Left kidney (tissue), 2 donors: ENCODE results near the gene PRDM5. TPM values are rescaled to one million over a fixed set of nuclear protein-coding genes. Genes with fewer than 3 reads are reported as not detected.
A peak's percentile ranks its signal among the peaks of the same experiment; 100 is the strongest.

Experiments used
- DNase-seq: peaks from one replicate; pipeline ENCODE4 v3.0.0-alpha.2; 2013
- polyA plus RNA-seq: library from polyadenylated mRNA; unstranded; fragments of 120-200 nt; gene quantifications from one replicate; pipeline ENCODE4 v1.2.1, GENCODE V29; 2013; ENCODE audit not compliant: insufficient read length

Gene PRDM5
- polyA plus RNA-seq, 1 donor: 23.6 TPM

- no peak for DNase-seq
These were observed 101.5 kb downstream of the PRDM5 start for GRCh38 chr4:120821029-120821428.

DNA sequence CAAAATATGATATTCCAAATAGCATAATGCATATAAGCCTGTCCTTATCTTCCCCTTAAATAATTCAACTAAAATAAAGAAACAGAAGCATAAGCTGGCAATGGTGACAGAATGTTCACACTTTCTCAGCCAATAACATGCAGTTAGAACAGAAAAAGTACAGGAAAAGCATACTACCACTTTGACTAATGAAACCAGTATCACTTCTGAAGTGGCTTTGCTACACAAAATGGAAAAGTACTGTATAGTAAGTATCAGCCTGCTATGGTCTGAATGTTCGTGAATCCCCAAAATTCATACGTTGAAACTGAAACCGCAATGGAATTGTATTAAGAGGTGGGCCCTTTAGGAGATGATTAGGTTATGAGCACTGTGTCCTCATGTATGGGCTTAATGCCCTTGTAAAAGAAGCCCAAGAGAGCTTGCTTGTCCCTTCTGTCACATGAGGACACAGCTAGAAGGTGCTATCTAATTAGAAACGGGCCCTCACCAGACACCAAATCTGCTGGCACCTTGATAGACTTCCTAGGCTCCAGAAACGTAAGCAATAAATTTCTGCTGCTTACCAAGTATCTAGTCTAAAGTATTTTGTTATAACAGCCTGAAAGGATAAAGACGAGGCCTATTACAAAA lies 102.6 kb downstream of the PRDM5 start:
- no peak for DNase-seq

- no peak for DNase-seq
These were observed 106.1 kb downstream of the PRDM5 start for GRCh38 chr4:120816296-120816965.

DNA sequence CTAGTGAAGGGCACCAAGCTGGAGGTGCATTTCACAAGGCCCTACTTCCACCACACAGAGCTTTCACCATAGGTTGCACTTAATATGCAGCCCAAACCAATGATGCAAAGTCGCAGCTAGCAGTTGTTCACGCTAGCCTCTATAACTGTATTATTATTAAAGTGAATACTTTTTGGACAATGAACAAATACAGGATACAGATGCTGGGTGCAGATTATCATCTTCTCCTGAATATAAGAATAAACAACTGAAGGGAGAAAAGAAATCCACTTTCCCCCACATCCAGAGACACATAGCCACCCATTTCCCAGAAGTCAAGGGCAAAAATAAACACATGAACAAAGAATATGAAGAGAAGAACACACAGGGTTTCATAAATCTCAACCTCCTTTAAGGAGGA lies 107.2 kb downstream of the PRDM5 start:
- no peak for DNase-seq

DNA sequence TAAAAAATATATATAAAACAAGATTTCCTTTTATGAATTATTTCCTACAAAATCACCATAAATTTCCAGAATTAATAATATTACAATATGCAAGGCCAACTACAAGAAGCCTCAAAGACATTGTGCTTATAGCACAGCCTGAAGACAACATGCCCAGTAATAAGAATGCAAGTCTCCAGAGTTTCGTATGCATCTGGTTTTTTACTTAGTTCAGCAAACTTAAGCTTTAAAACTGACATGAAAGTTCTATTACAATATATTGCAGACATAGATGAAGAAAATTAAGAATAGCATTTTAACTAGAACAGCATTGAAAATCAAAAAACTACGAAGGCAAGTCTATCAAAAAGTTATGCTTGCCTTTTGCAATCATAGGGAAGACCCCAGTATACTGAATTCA lies 107.6 kb downstream of the PRDM5 start:
- DNase-seq: no peak

DNA sequence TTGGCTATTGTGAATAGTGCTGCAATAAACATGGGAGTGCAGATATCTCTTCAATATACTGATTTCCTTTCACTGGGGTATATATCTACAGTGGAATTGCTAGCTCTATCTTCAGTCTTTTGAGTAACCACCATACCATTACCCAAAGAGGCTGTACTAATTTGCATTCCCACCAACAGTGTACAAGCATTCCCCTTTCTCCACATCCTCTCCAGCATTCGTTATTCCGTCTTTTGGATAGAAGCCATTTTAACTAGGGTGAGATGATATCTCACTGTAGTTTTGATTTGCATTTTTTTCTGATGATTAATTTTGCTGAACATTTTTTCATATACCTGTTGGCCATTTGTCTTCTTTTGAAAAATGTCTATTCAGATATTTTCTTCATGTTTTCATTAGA lies 110.3 kb downstream of the PRDM5 start:
- no peak for DNase-seq

- no peak for DNase-seq
These were observed 113.0 kb downstream of the PRDM5 start for GRCh38 chr4:120809518-120809917.

- DNase-seq: no peak
These were observed 113.9 kb downstream of the PRDM5 start for GRCh38 chr4:120808475-120809141.

DNA sequence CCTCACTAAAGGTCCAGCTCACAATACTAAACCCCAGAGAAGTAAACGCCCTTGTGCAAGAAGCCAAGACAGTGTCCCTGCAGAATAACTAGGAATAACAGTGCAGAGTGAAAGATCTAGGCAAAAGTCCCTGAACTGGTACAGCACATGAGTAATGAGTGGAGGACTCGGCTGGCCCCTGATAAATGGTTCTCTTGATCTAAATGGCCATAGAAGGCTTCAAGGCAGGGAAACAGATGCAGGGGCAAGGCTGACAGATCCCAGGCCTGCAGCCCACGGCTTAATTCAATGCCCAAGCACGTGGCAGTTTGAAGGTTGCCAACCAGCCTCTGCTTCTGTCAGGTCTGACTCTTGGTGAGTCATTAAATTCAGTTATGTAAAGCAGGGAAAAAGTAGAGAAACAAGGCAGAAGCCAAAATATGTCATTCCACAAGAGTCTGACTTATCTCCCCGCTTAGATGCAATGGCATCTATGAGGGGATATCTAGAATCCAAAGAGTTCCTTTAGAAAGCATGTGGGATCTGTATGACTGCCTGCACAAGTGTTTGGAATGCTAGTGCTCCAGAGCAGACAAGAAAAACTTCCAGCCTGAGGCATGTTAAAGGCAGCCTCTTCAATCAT lies 121.3 kb downstream of the PRDM5 start:
- DNase-seq: no peak

GRCh38 chr4:120798570-120798969 lies 124.0 kb downstream of the PRDM5 start:
- DNase-seq: no peak

- DNase-seq: no peak
These were observed 126.3 kb downstream of the PRDM5 start for GRCh38 chr4:120796271-120796670.

DNA sequence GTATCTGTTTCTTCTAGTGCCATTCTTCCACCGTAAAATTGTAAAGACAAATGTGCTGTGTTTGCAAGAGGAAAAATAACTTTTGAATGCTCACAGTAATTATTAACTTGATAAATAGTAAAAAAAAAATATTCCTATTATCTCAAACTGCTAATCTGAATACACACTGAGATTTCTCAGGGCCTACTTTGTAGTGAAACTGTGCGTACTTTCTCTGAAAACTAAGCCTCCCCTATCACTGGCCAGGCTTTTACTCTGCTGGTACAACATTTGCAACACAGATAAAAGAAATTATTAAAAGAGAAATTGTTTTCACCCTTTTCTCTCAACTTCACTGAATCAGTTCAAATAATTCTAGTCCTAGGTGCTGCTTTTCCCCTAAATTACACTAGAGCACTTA lies 137.3 kb downstream of the PRDM5 start:
- DNase-seq: no peak

- DNase-seq: no peak
These were observed 145.1 kb downstream of the PRDM5 start for GRCh38 chr4:120777459-120777858.

DNA sequence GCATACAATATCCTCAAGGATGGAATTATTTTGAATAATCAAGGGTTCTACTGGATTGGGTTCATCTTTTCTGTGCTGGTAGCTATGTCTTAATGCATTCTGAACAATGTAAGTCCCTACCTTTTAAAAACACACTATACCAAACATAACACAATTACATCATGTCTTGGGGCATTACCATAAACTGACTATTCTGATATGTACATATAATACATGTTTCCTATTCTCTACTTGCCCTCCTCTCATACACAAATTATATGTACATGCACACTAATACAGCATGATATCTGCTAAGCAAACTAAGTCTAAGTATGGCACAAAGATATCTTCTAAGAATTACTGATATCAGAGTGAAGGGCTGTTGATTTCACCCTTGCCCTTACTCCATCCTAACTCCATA lies 147.1 kb downstream of the PRDM5 start:
- no peak for DNase-seq

DNA sequence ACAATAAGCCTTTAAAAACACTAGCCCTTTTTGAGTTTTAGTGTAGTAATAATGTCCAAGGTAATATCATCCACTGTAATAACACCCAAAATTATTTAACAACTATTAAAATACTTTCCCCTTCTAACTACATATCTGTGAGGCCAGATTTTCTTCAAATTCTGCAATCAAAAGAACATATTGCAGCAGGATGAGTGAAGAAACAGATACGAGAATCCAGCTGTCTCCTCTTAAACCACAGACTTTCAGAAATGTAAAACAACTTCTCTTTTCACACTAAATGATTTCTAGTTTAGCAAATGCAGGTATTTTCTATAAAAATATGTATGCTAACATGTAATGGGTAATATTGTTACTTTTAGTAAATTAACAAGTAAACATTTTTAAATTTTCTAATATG lies 148.9 kb downstream of the PRDM5 start:
- DNase-seq: no peak

DNA sequence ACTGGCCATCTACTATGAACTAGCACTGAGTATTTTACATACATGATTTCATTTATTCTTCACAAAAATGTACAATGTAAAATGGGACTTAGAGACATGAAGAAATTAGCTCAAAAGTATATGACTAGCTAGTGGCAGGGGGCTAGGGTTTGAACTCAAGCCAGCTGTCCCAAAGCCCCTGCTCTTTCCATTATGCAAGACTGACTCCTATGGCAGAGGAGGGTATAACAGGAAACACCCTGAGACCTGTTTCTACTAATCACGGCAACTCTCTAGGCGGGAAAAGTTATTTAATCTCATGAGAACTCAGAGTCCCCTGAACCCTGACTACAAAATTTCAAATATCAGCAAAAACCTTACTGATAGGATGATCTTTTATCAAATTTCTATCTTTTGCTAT lies 150.6 kb downstream of the PRDM5 start:
- no peak for DNase-seq

DNA sequence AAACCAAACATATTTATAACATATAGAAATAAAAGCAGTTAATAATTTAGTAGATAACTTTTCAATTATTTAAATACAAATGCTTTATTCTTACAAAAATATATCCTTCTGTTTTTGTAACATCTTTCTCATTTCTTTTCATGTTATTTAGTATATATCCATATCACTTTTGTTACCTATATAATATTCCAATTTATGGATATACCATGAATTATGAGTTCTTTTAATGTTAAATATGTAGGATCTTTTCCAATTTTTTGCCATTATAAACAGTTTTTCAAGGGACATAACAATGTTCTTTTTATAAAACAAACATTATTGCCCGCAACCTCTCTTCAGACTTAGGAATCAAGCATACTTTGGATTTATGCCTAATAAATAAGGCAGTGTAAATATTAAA lies 151.6 kb downstream of the PRDM5 start:
- no peak for DNase-seq

GRCh38 chr4:120769227-120769626 lies 153.3 kb downstream of the PRDM5 start:
- no peak for DNase-seq

DNA sequence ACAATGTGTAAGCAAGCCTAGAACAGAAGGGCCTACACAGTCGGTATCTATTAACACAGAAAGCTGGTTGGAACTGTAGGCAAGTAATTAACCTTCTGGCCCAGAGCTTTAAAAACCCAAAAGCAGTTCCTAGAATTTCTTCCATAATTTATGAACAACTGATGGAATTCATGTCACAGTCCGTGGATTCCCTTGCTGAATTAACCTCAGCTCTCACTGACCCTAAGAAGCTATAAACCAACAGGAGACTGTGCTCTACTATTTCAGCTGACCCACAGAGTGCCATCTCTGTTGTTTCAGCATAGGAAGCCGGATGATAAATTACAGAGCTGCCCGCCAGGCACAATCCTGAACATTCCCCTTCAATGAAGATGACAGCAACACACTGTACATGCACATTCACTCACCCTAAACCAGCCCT lies 157.3 kb downstream of the PRDM5 start:
- DNase-seq: peak; percentile 61

DNA sequence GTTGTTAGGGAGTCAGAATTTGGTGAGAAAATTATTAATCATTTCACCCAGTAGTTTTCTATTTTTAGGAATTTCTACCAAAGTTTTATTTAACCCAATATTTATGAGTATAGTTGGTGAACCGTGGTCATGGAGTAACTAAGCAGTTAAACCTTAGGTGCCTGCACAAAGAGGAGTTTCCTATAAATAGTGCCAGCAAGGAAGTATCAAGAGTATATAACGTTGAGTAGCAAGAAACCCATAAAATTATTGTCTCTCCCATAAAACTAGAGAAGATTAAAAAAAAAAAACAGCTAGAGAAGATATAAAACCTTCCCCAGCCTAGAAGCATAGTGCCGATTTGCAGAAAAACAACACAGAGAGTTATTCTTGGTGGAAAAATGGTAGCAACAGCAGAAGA lies 158.9 kb downstream of the PRDM5 start:
- no peak for DNase-seq

GRCh38 chr4:120761070-120761469 lies 161.5 kb downstream of the PRDM5 start:
- DNase-seq: no peak

GRCh38 chr4:120760047-120760446 lies 162.5 kb downstream of the PRDM5 start:
- DNase-seq: no peak

GRCh38 chr4:120755864-120756263 lies 166.7 kb downstream of the PRDM5 start:
- DNase-seq: no peak
